KMS-11 (cell line): Measurements from ENCODE around the gene CTNNA3.

ENCODE experiments used
- H2AFZ ChIP-seq: fragments of 200-600 bp; sonication (generic); 2 replicates; pipeline ENCODE4 v1.6.1; 2016; ENCODE audit warnings: antibody characterized with exemption, mixed run types, low read depth
- H3K27ac ChIP-seq: fragments of 200-600 bp; sonication (generic); 2 replicates; pipeline ENCODE4 v1.6.1; 2016; ENCODE audit warnings: mild to moderate bottlenecking, mixed run types
- H3K27me3 ChIP-seq: fragments of 200-600 bp; sonication (generic); 2 replicates; pipeline ENCODE4 v1.6.1; 2017; ENCODE audit warnings: mild to moderate bottlenecking, low read depth, mixed run types, moderate library complexity; ENCODE audit not compliant: insufficient read depth
- H3K36me3 ChIP-seq: fragments of 200-600 bp; sonication (generic); 2 replicates; pipeline ENCODE4 v1.6.1; 2017; ENCODE audit warnings: mild to moderate bottlenecking, mixed run types; ENCODE audit not compliant: insufficient read depth
- H3K4me1 ChIP-seq: fragments of 200-600 bp; sonication (generic); 2 replicates; pipeline ENCODE4 v1.6.1; 2016; ENCODE audit warnings: mild to moderate bottlenecking, low read depth, mixed run types; ENCODE audit not compliant: poor library complexity, severe bottlenecking
- H3K4me2 ChIP-seq: fragments of 200-600 bp; sonication (generic); 2 replicates; pipeline ENCODE4 v1.7.0; 2016; ENCODE audit warnings: mild to moderate bottlenecking, mixed run types
- H3K4me3 ChIP-seq: fragments of 200-600 bp; sonication (generic); IDR thresholded peaks from 2 replicates; pipeline ENCODE4 v1.6.1; 2017; ENCODE audit warnings: low read depth, low read length, mixed read lengths; ENCODE audit not compliant: insufficient read depth
- H3K79me2 ChIP-seq: fragments of 200-600 bp; sonication (generic); 2 replicates; pipeline ENCODE4 v1.6.1; 2016; ENCODE audit warnings: low read depth, mixed run types; ENCODE audit not compliant: insufficient read depth
- H3K9ac ChIP-seq: fragments of 200-600 bp; sonication (generic); 2 replicates; pipeline ENCODE4 v1.6.1; 2016; ENCODE audit warnings: mild to moderate bottlenecking, mixed run types
- H4K20me1 ChIP-seq: fragments of 200-600 bp; sonication (generic); 2 replicates; pipeline ENCODE4 v1.6.1; 2016; ENCODE audit warnings: mild to moderate bottlenecking, mixed run types; ENCODE audit not compliant: insufficient read depth
- TF ChIP-seq, protein P1 (sequence below): fragments of 200-600 bp; sonication (generic); conservative IDR thresholded peaks from 2 replicates; pipeline ENCODE4 v1.6.1; 2017; ENCODE audit warnings: low read depth, mild to moderate bottlenecking, antibody characterized with exemption, low read length, moderate library complexity, mixed read lengths

The CTNNA3 gene

DNA sequence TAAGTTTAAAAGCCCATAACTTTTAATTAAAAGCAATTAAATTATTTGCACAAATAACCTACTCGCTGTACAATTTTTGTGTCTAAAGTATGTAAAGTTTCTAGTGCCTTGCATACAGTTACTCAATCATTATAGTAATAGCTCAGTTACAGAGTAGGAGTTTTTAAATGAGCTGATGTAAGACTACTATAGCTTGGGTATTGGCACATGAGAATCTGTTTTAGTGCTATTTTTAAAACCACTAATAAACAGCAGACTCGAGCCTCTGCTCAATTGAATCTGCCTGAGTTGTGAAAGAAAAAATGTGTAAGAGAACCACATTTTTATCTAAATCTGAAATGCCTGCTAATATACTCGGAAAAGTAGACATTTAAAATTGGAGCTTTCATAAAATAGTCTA, 31.1 kb downstream of the CTNNA3 start:
- Histone ChIP-seq H4K20me1 (no peaks in the 10 kb centered on the region), H3K4me2 (no peak overlapping the region), H3K4me3 (no peak overlapping the region), H3K9ac (no peak overlapping the region), H3K27ac (no peak overlapping the region), H3K4me1 (peaks cover 18% of the 10 kb centered on the region), H2AFZ (no peak overlapping the region), H3K27me3 (no peaks in the 10 kb centered on the region), H3K79me2 (no peaks in the 10 kb centered on the region), H3K36me3 (no peaks in the 10 kb centered on the region)
- TF ChIP-seq, protein P1, sequence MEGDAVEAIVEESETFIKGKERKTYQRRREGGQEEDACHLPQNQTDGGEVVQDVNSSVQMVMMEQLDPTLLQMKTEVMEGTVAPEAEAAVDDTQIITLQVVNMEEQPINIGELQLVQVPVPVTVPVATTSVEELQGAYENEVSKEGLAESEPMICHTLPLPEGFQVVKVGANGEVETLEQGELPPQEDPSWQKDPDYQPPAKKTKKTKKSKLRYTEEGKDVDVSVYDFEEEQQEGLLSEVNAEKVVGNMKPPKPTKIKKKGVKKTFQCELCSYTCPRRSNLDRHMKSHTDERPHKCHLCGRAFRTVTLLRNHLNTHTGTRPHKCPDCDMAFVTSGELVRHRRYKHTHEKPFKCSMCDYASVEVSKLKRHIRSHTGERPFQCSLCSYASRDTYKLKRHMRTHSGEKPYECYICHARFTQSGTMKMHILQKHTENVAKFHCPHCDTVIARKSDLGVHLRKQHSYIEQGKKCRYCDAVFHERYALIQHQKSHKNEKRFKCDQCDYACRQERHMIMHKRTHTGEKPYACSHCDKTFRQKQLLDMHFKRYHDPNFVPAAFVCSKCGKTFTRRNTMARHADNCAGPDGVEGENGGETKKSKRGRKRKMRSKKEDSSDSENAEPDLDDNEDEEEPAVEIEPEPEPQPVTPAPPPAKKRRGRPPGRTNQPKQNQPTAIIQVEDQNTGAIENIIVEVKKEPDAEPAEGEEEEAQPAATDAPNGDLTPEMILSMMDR = no peak

- TF ChIP-seq, protein P1 = no peak
- Histone ChIP-seq H4K20me1 (no peaks in the 10 kb centered on the region), H3K27me3 (no peaks in the 10 kb centered on the region), H3K36me3 (no peaks in the 10 kb centered on the region), H3K27ac (no peak overlapping the region), H3K4me3 (no peak overlapping the region), H2AFZ (no peak overlapping the region), H3K4me1 (peaks cover 18% of the 10 kb centered on the region), H3K9ac (no peak overlapping the region), H3K4me2 (no peak overlapping the region), H3K79me2 (no peaks in the 10 kb centered on the region)
These were observed 32.4 kb downstream of the CTNNA3 start for GRCh38 chr10:67663449-67664087.

DNA sequence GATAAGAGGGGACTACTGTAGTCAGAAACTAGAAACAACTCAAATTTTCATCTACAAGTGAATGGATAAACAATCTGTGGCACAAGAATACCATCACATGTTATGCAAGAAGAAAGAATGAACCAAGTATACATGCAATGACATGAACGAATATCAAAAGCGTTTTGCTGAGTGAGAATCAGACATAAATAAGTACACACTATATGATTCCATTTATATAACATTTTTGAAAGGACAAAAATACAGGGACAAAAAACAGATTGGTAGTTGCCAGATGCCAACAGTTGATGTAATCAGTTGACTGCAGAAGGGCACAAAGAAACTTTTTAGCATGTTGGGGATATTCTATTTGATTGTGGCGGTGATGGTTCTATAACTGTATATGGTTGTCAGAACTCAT, 33.6 kb downstream of the CTNNA3 start:
- H3K4me1 ChIP-seq = peaks cover 18% of the 10 kb centered on the region
- TF ChIP-seq, protein P1 = no peak
- H3K4me3 ChIP-seq = no peak overlapping the region
- no peak overlapping the region for H3K4me2 ChIP-seq
- H3K36me3 ChIP-seq = no peaks in the 10 kb centered on the region
- H3K9ac ChIP-seq = no peak overlapping the region
- no peaks in the 10 kb centered on the region for H3K27me3 ChIP-seq
- H4K20me1 ChIP-seq = no peaks in the 10 kb centered on the region
- no peak overlapping the region for H3K27ac ChIP-seq
- H2AFZ ChIP-seq = no peak overlapping the region
- no peaks in the 10 kb centered on the region for H3K79me2 ChIP-seq

- Histone ChIP-seq H3K4me1 (no peaks in the 10 kb centered on the region), H3K27ac (no peak overlapping the region), H3K4me2 (no peak overlapping the region), H3K79me2 (no peaks in the 10 kb centered on the region), H3K4me3 (no peak overlapping the region), H4K20me1 (no peaks in the 10 kb centered on the region), H3K36me3 (no peaks in the 10 kb centered on the region), H2AFZ (no peak overlapping the region), H3K9ac (no peak overlapping the region), H3K27me3 (no peaks in the 10 kb centered on the region)
- TF ChIP-seq, protein P1 = no peak
These were observed 36.5 kb downstream of the CTNNA3 start for GRCh38 chr10:67659497-67659896.
